Activated T-helper 1 cell treated with anti-CD3 and anti-CD28 coated beads, Interleukin-2, amount 50 U/mL, for 16 hours (primary cell): ENCODE results near the gene POU2AF2.
"Not testable (repeated sequence)": the region's sequence is repeated elsewhere in the genome, so short reads cannot be mapped to it uniquely, and the experiment has no call there.

Source experiments
- DNase-seq, 2 donors: peaks; one replicate each; pipeline ENCODE4 v3.0.0-alpha.2; 2020; ENCODE audit warnings: low read depth in 1 of 2, low spot score in 1 of 2

POU2AF2 gene

GRCh38 chr11:111245425-111245824, at the start of gene POU2AF2:
Gene POU2AF2 (plus strand): TSS chr11:111245725. CDS start chr11:111245854, 129 bp downstream.
- no peak for DNase-seq

GRCh38 chr11:111200010-111200534, 45.5 kb upstream of the POU2AF2 start:
- DNase-seq: no peak

DNA sequence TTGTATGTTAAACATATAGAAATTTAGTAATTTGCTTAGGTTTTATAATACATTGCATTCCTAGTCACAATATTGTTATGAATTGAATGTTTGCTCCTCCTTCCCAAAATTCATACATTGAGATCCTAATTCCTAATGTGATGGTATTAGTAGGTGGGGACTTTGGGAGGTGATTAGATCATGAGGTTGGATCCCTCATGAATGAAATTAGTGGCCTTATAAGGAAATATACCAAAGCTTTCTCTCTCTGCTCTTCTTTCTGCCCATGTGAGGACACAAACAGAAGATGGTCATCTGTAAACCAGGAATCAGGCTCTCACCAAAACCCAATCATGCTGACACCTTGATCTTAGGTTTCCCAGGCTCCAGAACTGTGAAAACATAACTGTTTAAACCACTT, 41.3 kb upstream of the POU2AF2 start:
- no peak for DNase-seq

DNA sequence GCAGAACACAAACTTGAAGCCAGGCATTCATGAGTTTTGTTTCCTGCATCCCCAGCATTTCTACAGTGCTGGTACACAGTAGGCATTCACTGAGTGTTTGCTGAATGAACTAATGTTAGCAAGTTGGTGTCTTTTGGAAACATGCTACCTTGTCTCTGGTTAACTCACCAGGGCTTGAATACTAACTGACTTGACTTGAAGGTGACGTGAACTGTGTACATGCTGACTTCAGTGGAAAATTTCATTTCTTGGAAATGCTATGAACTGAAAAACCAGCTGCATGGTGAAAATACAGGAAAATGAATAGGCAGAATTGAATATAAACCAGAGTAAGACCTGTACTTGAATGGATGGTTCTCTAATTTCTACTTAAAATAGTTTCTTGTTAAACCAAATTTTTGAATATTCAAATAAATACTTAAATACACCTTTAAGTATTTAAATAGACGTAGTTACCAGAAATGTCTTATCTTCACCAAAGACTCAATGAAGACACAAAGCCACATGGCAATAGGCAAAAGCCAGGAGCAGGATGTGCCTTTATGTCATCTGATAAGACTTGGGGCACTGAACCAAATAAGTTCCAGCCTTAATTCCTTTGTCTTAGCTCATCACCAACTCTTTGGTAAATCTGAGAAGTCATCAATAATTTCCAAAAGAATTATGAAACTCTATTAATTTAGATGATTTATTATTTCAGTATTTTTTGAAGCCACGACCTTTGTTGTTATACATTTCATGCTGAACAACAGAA, 39.7 kb upstream of the POU2AF2 start:
- no peak for DNase-seq

- no peak for DNase-seq
These were observed 39.1 kb upstream of the POU2AF2 start for GRCh38 chr11:111206472-111206871.

DNA sequence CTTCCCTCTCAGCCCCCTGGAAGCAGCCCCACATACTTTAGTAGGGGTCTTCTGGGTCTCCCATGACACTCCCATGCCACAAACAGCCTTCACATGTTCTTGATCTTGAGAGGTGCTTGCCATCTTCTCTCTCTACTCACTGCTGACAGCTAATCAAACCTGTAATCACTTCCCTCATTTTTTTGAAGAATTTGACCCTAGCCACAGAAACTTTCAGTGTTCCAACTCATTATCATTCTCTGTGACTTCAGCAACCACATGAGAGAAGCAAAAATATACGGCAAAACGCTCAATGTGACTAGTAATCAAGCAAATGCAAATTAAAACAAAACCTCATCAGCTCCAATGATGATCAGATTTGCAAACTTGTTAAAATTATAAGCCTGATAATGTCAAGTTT, 38.3 kb upstream of the POU2AF2 start:
- DNase-seq: no peak

GRCh38 chr11:111209543-111210355, 35.8 kb upstream of the POU2AF2 start:
- no peak for DNase-seq

DNA sequence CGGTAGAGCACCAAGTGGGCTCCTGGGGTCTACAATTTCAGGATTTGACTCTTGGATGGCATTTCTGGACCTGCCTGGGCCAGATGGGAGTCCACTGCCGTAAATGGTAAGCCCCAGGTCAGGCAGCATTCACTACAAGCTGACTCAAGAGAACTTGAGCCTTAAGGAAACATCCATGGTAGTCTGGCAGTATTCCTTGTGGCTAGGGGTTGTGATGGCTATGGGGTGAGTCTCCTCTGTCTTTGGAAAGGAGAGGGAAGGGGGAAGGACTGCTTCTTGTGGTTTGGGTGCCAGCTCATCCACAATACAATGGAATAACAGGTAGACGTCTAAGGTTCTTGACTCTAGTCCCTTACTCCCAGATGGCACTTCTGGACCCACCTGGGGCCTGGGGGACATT, 32.3 kb upstream of the POU2AF2 start:
- no peak for DNase-seq

- no peak for DNase-seq
These were observed 24.8 kb upstream of the POU2AF2 start for GRCh38 chr11:111220721-111221120.

- DNase-seq: no peak
These were observed 24.3 kb upstream of the POU2AF2 start for GRCh38 chr11:111221208-111221607.

DNA sequence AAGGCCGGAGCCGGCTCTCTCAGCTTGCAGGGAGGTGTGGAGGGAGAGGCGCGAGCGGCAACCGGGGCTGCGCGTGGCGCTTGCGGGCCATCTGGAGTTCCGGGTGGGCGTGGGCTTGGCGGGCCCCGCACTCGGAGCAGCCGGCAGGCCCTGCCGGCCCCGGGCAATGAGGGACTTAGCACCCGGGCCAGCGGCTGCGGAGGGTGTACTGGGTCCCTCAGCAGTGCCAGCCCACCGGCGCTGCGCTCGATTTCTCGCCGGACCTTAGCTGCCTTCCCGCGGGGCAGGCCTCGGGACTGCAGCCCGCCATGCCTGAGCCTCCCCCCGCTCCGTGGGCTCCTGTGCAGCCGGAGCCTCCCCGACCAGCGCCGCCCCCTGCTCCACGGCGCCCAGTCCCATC, 23.6 kb upstream of the POU2AF2 start:
- not testable (repeated sequence) for DNase-seq

DNA sequence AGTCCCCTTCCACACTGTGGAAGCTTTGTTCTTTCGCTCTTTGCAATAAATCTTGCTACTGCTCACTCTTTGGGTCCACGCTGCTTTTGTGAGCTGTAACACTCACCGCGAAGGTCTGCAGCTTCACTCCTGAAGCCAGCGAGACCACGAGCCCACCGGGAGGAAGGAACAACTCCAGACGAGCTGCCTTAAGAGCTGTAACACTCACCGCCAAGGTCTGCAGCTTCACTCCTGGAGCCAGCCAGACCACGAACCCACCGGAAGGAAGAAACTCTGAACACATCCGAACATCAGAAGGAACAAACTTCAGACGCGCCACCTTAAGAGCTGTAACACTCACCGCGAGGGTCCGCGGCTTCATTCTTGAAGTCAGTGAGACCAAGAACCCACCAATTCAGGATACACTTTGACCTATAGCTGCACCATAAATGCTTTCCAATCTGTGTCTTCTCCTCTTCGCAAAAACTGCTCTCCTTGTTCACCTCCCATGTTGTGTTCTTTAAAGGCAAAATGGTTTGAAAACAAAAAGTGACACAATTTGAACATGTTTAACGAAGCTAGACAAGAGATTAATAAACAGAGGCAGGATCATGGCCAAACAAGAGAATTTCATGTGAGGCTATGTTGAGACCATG, 22.6 kb upstream of the POU2AF2 start:
- DNase-seq: not testable (repeated sequence)

GRCh38 chr11:111225881-111226280, 19.6 kb upstream of the POU2AF2 start:
- no peak for DNase-seq

GRCh38 chr11:111229604-111230003, 15.9 kb upstream of the POU2AF2 start:
- DNase-seq: no peak

GRCh38 chr11:111230122-111230465, 15.4 kb upstream of the POU2AF2 start:
- DNase-seq: no peak

DNA sequence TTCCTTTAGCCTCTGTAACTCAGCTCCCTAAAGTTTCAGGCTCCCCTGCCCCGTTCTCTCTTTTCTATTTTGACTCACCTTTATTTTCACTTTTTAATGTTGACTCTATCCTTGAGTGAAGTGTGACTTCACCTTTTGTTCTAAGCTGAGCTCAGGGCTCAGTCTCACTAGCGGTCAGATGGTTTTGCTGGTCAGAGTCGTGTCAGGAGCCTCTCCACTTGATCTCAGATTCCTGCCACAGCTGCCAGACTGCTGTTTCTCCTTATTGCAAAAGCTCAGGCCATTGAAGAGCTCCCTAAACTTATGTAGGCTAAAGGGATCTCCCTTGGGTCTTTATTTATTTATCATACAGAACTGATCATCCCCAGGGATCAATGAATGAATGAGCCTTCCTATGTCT, 13.7 kb upstream of the POU2AF2 start:
- DNase-seq: no peak

GRCh38 chr11:111236383-111236782, 9.1 kb upstream of the POU2AF2 start:
- DNase-seq: no peak

- no peak for DNase-seq
These were observed 7.6 kb upstream of the POU2AF2 start for GRCh38 chr11:111237926-111238325.

DNA sequence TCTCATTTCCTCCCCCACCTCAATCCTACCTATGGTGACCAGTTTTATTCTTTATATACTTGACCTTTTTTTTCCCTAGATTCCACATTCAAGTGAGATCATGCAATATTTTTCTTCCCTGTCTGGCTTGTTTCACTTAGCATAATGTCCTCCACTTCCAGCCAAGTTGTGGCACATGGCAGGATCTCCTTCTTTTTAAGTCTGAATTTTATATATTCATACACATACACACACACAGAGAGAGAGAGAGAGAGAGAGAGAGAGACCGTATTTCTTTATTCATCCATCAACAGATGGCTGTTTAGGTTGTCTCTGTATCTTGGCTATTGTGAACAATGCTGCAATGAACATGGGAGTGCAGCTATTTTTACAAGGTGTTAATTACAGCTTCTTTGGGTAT, 1.4 kb downstream of the POU2AF2 start:
- no peak for DNase-seq

- no peak for DNase-seq
These were observed 5.4 kb downstream of the POU2AF2 start for GRCh38 chr11:111250936-111251335.

DNA sequence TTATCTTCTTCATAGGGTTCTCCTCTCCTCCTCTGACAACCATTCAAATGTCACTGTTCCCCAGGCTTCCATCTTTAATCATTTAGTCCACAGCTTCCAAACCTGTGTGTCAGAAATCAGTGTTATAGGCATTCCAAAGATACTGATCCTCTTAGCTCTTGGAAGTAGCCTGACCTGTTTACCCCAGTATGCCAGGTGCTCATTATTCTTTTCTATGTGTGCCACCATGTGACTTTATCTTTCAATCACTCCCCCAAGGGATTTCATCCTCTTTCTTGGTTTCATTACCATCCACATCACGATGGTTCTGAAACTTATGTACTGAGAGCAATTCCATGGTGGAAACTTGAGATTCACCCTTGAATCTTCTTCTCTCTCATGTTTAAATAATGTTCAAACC, 7.6 kb downstream of the POU2AF2 start:
- no peak for DNase-seq

- DNase-seq: no peak
These were observed 8.1 kb downstream of the POU2AF2 start for GRCh38 chr11:111253630-111254029.
